Measurements from ENCODE around the gene MYOD1.

MYOD1 gene

GRCh38 chr11:17702876-17703275, 16.5 kb upstream of the MYOD1 start:
- DNase-seq (ENCODE audit: low read depth in 2 of 2): no peak

GRCh38 chr11:17703951-17704350, 15.4 kb upstream of the MYOD1 start:
- DNase-seq (ENCODE audit: low read depth in 2 of 2): no peak

- DNase-seq (ENCODE audit: low read depth in 2 of 2): no peak
Measured at GRCh38 chr11:17707830-17708229, 11.5 kb upstream of the MYOD1 start.

- DNase-seq (ENCODE audit: low read depth in 2 of 2): no peak
Measured at GRCh38 chr11:17711836-17712235, 7.5 kb upstream of the MYOD1 start.

- no peak for DNase-seq (ENCODE audit: low read depth in 2 of 2)
Measured at GRCh38 chr11:17713851-17714250, 5.5 kb upstream of the MYOD1 start.

GRCh38 chr11:17714356-17714854, 5.0 kb upstream of the MYOD1 start:
- DNase-seq (ENCODE audit: low read depth in 2 of 2): no peak

- DNase-seq (ENCODE audit: low read depth in 2 of 2): no peak
Measured at GRCh38 chr11:17714870-17715269, 4.5 kb upstream of the MYOD1 start.

- DNase-seq (ENCODE audit: low read depth in 2 of 2): no peak
Measured at GRCh38 chr11:17716807-17717206, 2.6 kb upstream of the MYOD1 start.

- DNase-seq (ENCODE audit: low read depth in 2 of 2): no peak
Measured at GRCh38 chr11:17718015-17718414, 1.4 kb upstream of the MYOD1 start.

GRCh38 chr11:17718510-17718962, 835 bp upstream of the MYOD1 start:
- no peak for DNase-seq (ENCODE audit: low read depth in 2 of 2)

GRCh38 chr11:17719938-17720795, 796 bp downstream of the MYOD1 start:
- DNase-seq (ENCODE audit: low read depth in 2 of 2): no peak

- no peak for DNase-seq (ENCODE audit: low read depth in 2 of 2)
Measured at GRCh38 chr11:17720796-17721171, 1.4 kb downstream of the MYOD1 start.

GRCh38 chr11:17721242-17721999, 2.0 kb downstream of the MYOD1 start:
- no peak for DNase-seq (ENCODE audit: low read depth in 2 of 2)

- no peak for DNase-seq (ENCODE audit: low read depth in 2 of 2)
Measured at GRCh38 chr11:17722000-17722643, 2.8 kb downstream of the MYOD1 start.

- no peak for DNase-seq (ENCODE audit: low read depth in 2 of 2)
Measured at GRCh38 chr11:17724020-17724908, 4.9 kb downstream of the MYOD1 start.

- no peak for DNase-seq (ENCODE audit: low read depth in 2 of 2)
Measured at GRCh38 chr11:17725174-17725573, 5.8 kb downstream of the MYOD1 start.

GRCh38 chr11:17730137-17730536, 10.8 kb downstream of the MYOD1 start:
- no peak for DNase-seq (ENCODE audit: low read depth in 2 of 2)

- DNase-seq (ENCODE audit: low read depth in 2 of 2): peak; percentile 41 to 62
Measured at GRCh38 chr11:17730608-17731462, 11.5 kb downstream of the MYOD1 start.

GRCh38 chr11:17733261-17733660, 13.9 kb downstream of the MYOD1 start:
- DNase-seq (ENCODE audit: low read depth in 2 of 2): no peak

- no peak for DNase-seq (ENCODE audit: low read depth in 2 of 2)
Measured at GRCh38 chr11:17734418-17734911, 15.1 kb downstream of the MYOD1 start, which contains the start of gene KCNC1. TSS of gene KCNC1 (plus strand) at chr11:17734781. CDS start at chr11:17736003, 1,222 bp downstream.
